Stimulated activated CD4-positive, alpha-beta T cell treated with anti-CD3 and anti-CD28 coated beads, TNF-alpha, amount 100 ng/mL, for 24 hours (primary cell): ENCODE data around the gene URM1.

ENCODE experiments used
- DNase-seq, 3 experiments: peaks; one replicate each; pipeline ENCODE4 v3.0.0-alpha.2; 2020; ENCODE audit warnings: low read depth in 3 of 3

Gene URM1

GRCh38 chr9:128349125-128349524 is 22.0 kb upstream of the URM1 start:
- DNase-seq = no peak

- DNase-seq = no peak
These were observed 21.4 kb upstream of the URM1 start for GRCh38 chr9:128349772-128350171.

- no peak for DNase-seq
These were observed 15.7 kb upstream of the URM1 start for GRCh38 chr9:128355451-128355850.

- no peak for DNase-seq
These were observed 13.1 kb upstream of the URM1 start for GRCh38 chr9:128358090-128358489.

GRCh38 chr9:128358861-128359260 is 12.3 kb upstream of the URM1 start:
- no peak for DNase-seq

GRCh38 chr9:128360826-128361225 is 10.3 kb upstream of the URM1 start:
- DNase-seq = no peak

- no peak for DNase-seq
These were observed 9.7 kb upstream of the URM1 start for GRCh38 chr9:128361296-128361985.

DNA sequence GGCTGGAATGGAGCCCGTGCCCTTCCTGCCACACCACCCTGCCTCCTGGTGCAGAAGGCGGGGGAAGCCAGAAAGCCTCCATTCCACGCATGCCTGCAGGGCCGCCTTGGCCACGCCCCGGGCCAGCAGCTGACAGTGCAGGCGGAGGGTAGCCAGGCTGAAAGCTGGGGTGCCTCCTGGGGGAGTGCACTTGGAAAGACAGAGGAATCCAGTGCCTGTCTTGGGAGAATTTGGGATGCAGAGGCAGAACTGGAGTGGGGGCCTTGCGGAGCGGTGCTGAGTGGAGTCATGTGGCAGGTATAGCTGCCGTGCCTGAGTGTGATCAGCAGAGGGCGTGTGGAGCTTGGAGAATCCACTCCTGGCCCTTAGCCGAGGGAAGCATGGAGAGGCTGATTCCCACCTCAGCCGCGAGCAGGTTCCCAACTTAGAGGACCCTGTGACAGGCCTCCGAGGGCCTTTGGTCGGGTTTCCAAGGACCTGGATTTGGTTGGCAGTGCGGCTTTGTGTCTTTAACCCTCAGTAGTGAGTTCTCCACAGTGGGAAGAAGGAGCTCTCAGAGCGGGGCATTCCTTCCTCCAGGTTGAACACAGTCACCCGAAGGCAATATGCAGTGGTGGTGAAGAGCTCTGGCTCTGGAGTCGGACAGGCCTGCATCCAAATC is 9.1 kb upstream of the URM1 start:
- peak; percentile 35 to 69 (median 41) for DNase-seq

DNA sequence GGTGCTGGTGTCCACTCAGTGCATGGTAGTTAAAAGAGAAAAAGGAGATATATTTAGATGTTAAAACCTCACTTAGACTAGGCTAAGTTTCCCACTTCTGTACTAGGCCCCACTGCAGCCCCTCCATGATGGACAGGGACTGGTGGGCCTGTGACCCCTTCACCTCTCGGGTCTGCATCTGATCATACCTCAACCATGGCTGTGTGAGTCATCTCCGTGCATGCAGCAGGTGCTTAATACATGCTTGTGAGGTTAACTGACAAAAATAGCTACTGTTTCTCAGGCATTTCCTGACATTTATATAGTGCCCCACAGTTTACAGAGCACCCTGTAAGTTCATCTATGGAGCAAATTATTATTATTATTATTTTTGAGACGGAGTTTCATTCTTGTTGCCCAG is 8.4 kb upstream of the URM1 start:
- no peak for DNase-seq

DNA sequence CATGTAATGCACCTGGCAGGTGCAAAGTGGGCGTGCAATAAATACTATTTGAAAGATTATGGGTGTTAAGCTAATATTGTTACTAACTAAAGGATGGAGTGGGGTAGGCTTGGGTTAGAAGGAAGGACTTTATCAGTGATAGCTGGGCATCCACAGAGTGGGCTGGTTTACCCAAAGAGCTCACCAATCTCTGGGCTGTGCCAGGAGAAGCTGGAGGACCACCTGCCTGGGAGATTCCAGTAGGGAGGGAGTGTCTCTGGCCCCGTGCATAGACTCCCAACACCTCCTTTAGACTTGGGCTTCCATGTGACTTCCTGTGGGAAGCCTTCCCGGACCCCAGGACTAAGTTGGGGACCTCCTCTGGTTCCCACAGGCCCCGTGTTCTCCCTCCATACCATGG is 5.6 kb upstream of the URM1 start:
- no peak for DNase-seq

DNA sequence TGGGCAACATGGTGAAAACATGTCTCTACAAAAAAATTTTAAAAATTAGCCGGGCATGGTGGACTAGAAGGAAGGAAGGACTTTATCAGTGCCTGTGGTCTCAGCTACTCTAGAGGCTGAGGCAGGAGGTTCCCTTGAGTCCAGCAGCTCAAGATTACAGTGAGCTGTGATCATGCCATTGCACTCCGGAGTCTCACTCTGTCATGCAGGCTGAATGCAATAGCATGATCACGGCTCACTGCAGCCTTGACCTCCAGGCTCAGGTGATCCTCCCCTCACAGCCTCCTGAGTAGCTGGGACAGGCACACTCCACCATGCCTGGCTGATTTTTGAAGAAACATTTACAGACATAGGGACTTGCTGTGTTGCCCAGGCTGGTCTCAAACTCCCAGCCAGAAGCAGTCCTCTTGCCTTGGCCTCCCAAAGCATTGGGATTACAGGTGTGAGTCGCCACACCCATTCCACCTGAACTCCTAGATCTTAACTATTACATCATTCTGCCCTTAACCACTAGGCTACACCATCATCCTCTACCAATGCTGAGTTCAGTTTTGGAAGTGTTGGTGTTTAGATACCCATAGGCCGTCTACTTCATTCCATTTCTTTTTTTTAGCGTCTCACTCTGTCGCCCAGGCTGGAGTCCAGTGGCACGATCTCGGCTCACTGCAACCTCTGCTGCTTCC is 2.0 kb upstream of the URM1 start:
- DNase-seq = no peak

DNA sequence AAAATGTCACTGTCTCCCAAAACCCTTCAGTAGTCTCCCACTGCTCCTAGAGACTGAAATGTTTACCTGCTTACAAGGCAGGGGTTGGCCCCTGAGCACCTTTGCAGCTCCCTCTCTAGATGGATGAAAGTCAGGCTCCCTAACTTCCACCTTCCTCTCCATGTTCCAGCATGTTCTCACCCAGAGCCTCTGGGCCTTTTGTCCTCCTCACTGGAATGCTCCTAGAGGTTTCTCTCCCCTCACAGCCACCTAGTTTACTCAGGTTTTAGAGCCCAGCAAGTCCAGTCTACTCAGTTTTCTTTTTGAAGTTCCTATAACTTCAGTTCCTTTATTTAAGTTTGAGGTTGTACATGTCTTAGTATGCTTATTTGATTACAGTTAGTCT is 815 bp upstream of the URM1 start:
- DNase-seq = no peak

DNA sequence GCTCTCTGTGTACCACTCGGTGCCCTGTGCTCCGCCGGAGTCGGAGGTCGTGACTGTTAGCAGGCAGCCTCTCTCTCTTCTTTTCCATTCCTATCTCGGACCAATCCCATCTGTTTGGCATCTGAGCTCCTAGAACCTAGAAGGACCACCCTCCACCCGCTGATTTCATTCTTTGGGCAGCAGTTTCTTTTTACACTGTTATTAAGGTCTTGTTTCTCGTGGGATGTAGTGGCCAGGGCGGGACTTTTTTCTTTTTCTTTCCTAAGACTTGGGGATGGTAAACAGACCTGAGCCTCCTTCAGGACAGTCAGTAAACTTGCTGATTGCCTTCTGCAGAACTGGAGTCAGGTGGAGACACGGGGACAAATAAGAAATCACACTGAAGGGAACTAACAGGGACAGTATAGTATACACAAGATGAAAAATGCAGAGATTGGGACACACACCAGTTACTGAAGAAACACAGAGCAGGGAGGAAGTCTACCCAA is 500 bp downstream of the URM1 start:
- DNase-seq = no peak

- DNase-seq = no peak
These were observed 1.0 kb downstream of the URM1 start for GRCh38 chr9:128372188-128372641.

GRCh38 chr9:128372784-128373183 is 1.6 kb downstream of the URM1 start:
- DNase-seq = no peak

DNA sequence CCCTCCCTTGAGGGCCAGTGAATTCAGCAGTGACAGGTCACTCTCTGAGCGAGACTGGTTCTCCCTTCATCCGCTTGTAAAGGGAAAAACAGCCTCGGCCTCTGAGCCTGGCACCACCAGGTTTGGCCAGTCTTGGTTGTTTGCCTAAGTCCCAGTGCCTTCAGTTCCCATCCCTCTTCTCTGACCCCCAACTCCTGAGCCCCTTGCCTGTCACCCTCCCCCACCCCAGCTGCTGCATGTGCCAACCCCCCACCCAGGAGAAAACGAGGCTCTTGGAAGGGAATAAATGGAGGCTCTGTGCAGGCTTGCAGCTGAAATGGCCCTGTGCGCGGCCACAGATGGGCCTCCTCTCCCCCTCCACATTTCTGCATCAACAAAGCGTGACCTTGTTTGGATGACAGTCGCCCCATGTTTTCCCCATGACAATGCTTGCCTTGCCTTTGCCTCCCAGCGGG is 3.1 kb downstream of the URM1 start:
- no peak for DNase-seq

DNA sequence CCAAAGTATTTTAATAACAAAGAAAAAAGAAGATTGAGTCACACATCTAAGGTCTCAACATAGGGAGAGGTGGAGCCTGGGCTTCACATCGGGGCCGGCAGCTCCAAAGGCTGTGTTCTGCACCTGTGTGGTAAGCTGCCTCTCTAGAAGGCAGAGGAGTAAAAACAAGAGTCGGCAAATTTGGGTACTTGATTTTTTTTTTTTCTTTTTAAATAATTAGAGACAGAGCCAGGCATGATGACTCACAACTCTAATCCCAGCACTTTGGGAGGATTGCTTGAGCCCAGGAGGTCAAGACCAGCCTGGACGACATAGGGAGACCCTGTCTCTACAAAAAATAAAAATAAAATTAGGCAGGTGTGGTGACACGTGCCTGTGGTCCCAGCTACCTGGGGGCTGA is 4.7 kb downstream of the URM1 start:
- DNase-seq = no peak

DNA sequence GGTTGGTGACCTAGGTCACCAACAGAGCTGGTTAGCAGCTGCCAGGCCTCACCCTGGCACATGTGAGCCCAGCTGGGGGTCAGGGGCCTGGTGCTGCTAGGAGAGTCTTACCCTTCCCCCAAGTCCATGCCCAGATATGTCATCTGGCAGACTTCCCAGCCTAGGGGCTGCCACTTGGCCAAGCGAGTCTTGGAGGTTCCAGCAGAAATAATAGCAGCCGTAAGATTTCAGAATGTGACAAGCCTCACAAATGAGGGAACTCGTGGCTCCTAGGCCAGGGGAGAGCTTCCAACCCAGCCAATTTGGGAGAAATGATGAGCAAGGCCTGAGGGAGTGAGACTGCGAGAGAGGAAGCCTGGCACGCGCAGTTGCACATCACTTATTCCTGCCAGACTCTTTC is 11.1 kb downstream of the URM1 start:
- no peak for DNase-seq

- no peak for DNase-seq
These were observed 12.0 kb downstream of the URM1 start for GRCh38 chr9:128383007-128383753.

- DNase-seq = no peak
These were observed 12.6 kb downstream of the URM1 start for GRCh38 chr9:128383791-128384190.

- DNase-seq = no peak
These were observed 13.8 kb downstream of the URM1 start for GRCh38 chr9:128384801-128385495.
